ENCODE data around the gene SEPHS2.

The SEPHS2 gene, protein sequence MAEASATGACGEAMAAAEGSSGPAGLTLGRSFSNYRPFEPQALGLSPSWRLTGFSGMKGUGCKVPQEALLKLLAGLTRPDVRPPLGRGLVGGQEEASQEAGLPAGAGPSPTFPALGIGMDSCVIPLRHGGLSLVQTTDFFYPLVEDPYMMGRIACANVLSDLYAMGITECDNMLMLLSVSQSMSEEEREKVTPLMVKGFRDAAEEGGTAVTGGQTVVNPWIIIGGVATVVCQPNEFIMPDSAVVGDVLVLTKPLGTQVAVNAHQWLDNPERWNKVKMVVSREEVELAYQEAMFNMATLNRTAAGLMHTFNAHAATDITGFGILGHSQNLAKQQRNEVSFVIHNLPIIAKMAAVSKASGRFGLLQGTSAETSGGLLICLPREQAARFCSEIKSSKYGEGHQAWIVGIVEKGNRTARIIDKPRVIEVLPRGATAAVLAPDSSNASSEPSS

DNA sequence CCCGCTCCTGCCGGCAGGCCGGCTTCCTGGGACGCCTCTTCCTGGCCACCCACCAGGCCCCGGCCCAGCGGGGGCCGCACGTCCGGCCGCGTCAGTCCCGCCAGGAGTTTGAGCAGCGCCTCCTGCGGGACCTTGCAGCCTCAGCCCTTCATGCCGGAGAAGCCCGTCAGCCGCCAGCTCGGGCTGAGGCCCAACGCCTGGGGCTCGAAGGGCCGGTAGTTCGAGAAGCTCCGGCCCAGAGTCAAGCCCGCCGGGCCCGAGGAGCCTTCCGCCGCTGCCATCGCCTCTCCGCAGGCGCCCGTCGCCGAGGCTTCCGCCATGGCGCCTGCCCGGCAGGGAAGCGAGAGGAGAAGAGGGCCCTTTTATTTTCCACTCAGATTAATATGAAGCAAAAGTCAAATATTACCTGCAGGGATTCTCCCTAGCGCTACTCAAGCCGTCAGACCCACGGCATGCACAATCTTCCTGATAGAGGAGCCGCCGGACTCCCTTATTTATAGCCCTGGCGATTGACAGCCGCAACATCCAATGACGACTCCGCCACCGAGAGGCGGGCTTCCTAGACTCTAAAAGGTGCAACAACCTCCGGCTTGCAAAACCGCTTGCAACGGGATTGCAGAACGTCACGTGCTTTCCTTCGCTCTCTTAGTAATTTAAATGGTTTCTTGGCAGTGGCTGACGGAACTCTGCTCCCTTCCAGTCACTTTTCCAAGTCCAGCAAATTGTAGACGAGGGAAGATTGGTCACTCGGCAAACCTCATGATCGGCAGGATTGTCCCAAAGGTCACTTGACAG lies at the start of gene SEPHS2:
Gene SEPHS2, minus strand, starts transcription at position 467 of the 795 bp plus-strand sequence. Its CDS starts 147 bp downstream, at position 320.
- ChIA-PET POLR2A (interaction anchor here (0.9 to 6.9 kb wide), 25 partner anchors 8 to 214 kb away, joined by 3 to 50 read pairs (median 5); partner anchors contain the start of genes DCTPP1, ZNF689, ZNF747 and ZNF764), CTCF (interaction anchor here (1.2 to 2.7 kb wide), 3 partner anchors 16 to 170 kb away, joined by 3 to 13 read pairs (median 3); partner anchors contain the start of genes DCTPP1 and ZNF764)
- DNase-seq (ENCODE audit: extremely low spot score), result peak; percentile 98
- TF ChIP-seq TARDBP (IDR thresholded peaks at IDR 0.05) (no peak), LEF1 (IDR thresholded peaks at IDR 0.05; ENCODE audit: borderline replicate concordance) (no peak), ARNT (IDR thresholded peaks at IDR 0.05) (no peak), L3MBTL2 (conservative IDR thresholded peaks at IDR 0.05) (peak; percentile 99), BHLHE40 (IDR thresholded peaks at IDR 0.05; ENCODE audit: borderline replicate concordance) (no peak), SP1 (IDR thresholded peaks at IDR 0.05) (no peak), HDGF (IDR thresholded peaks at IDR 0.05; ENCODE audit: borderline replicate concordance) (no peak), ZNF384 (IDR thresholded peaks at IDR 0.05) (no peak), SUZ12 (IDR thresholded peaks at IDR 0.05) (no peak), NFRKB (IDR thresholded peaks at IDR 0.05) (no peak), CTBP1 (IDR thresholded peaks at IDR 0.05; ENCODE audit: borderline replicate concordance) (no peak), ELF4 (IDR thresholded peaks at IDR 0.05) (peak; percentile 85), FOXM1 (IDR thresholded peaks at IDR 0.05; ENCODE audit: borderline replicate concordance) (no peak), FOXK2 (IDR thresholded peaks at IDR 0.05) (no peak; the same call in 1 of the 2 replicates), FOXA1 (IDR thresholded peaks at IDR 0.05) (no peak)
- TF ChIP-seq, protein P1, sequence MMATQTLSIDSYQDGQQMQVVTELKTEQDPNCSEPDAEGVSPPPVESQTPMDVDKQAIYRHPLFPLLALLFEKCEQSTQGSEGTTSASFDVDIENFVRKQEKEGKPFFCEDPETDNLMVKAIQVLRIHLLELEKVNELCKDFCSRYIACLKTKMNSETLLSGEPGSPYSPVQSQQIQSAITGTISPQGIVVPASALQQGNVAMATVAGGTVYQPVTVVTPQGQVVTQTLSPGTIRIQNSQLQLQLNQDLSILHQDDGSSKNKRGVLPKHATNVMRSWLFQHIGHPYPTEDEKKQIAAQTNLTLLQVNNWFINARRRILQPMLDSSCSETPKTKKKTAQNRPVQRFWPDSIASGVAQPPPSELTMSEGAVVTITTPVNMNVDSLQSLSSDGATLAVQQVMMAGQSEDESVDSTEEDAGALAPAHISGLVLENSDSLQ (IDR thresholded peaks at IDR 0.05), result peak; percentile 100

GRCh38 chr16:30494709-30495108 lies 49.0 kb upstream of the SEPHS2 start:
- no peak for DNase-seq (ENCODE audit: extremely low spot score)
- TF ChIP-seq FOXK2 (IDR thresholded peaks at IDR 0.05) (no peak), ELF4 (IDR thresholded peaks at IDR 0.05) (no peak), CTBP1 (IDR thresholded peaks at IDR 0.05; ENCODE audit: borderline replicate concordance) (no peak), SUZ12 (IDR thresholded peaks at IDR 0.05) (no peak), L3MBTL2 (conservative IDR thresholded peaks at IDR 0.05) (no peak), TARDBP (IDR thresholded peaks at IDR 0.05) (no peak), NFRKB (IDR thresholded peaks at IDR 0.05) (no peak), ZNF384 (IDR thresholded peaks at IDR 0.05) (no peak), BHLHE40 (IDR thresholded peaks at IDR 0.05; ENCODE audit: borderline replicate concordance) (no peak), FOXA1 (IDR thresholded peaks at IDR 0.05) (no peak), LEF1 (IDR thresholded peaks at IDR 0.05; ENCODE audit: borderline replicate concordance) (no peak), SP1 (IDR thresholded peaks at IDR 0.05) (no peak), FOXM1 (IDR thresholded peaks at IDR 0.05; ENCODE audit: borderline replicate concordance) (no peak), HDGF (IDR thresholded peaks at IDR 0.05; ENCODE audit: borderline replicate concordance) (no peak), ARNT (IDR thresholded peaks at IDR 0.05) (no peak)
- TF ChIP-seq, protein P1 (IDR thresholded peaks at IDR 0.05), result no peak
- ChIA-PET POLR2A (interaction anchor here (1.4 kb wide), 1 partner anchor 40 kb away, joined by 4 read pairs; the partner anchor contains the start of gene ZNF747), CTCF (interaction anchor here (0.7 to 1.4 kb wide), 2 partner anchors 14 to 17 kb away, joined by 3 read pairs; no protein-coding TSS in a partner anchor)

- ChIA-PET CTCF (interaction anchor here (0.7 to 1.4 kb wide), 2 partner anchors 14 to 17 kb away, joined by 3 read pairs; no protein-coding TSS in a partner anchor), POLR2A (interaction anchor here (1.4 kb wide), 1 partner anchor 41 kb away, joined by 4 read pairs; the partner anchor contains the start of gene ZNF747)
- TF ChIP-seq ARNT (IDR thresholded peaks at IDR 0.05) (no peak), L3MBTL2 (conservative IDR thresholded peaks at IDR 0.05) (peak; percentile 35; the same call in 1 of the 2 replicates)
Measured at GRCh38 chr16:30493941-30494488, 48.3 kb upstream of the SEPHS2 start.

GRCh38 chr16:30491744-30492308 lies 46.2 kb upstream of the SEPHS2 start:
- ChIA-PET CTCF (no interaction called here), POLR2A (interaction anchor here (0.6 kb wide), 1 partner anchor 34 kb away, joined by 3 read pairs; no protein-coding TSS in a partner anchor)
- TF ChIP-seq ELF4 (IDR thresholded peaks at IDR 0.05) (no peak), TARDBP (IDR thresholded peaks at IDR 0.05) (no peak), ZNF384 (IDR thresholded peaks at IDR 0.05) (no peak), L3MBTL2 (conservative IDR thresholded peaks at IDR 0.05) (no peak), FOXM1 (IDR thresholded peaks at IDR 0.05; ENCODE audit: borderline replicate concordance) (no peak), CTBP1 (IDR thresholded peaks at IDR 0.05; ENCODE audit: borderline replicate concordance) (no peak), SUZ12 (IDR thresholded peaks at IDR 0.05) (no peak), SP1 (IDR thresholded peaks at IDR 0.05) (no peak), BHLHE40 (IDR thresholded peaks at IDR 0.05; ENCODE audit: borderline replicate concordance) (no peak), FOXK2 (IDR thresholded peaks at IDR 0.05) (no peak), HDGF (IDR thresholded peaks at IDR 0.05; ENCODE audit: borderline replicate concordance) (no peak), LEF1 (IDR thresholded peaks at IDR 0.05; ENCODE audit: borderline replicate concordance) (no peak), FOXA1 (IDR thresholded peaks at IDR 0.05) (no peak), ARNT (IDR thresholded peaks at IDR 0.05) (no peak)
- peak; percentile 22 for DNase-seq (ENCODE audit: extremely low spot score)

More at GRCh38 chr16:30493941-30494488, 48.3 kb upstream of the SEPHS2 start:
- no peak for DNase-seq (ENCODE audit: extremely low spot score)

DNA sequence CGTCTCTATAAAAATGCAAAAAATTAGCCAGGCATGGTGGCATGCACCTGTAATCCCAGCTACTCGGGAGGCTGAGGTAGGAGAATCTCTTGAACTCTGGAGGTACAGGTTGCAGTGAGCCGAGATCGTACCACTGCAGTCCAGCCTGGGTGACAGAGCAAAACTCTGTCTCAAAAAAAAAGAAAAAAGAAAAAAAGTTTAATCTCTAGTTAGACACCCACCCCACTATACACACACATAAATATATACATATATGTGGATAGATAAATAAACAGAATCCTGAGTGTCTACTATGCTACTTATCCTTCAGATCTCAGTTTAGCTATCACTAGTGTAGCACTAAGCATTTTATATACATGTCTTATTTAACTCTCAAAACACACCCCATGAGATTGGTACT lies 45.6 kb upstream of the SEPHS2 start:
- POLR2A ChIA-PET, result interaction anchor here (0.6 to 1.0 kb wide), 2 partner anchors 34 to 119 kb away, joined by 3 read pairs; partner anchors contain the start of gene ZNF689
- CTCF ChIA-PET, result interaction anchor here (1.0 kb wide), 1 partner anchor 34 kb away, joined by 4 read pairs; no protein-coding TSS in a partner anchor
- DNase-seq (ENCODE audit: extremely low spot score), result no peak
- TF ChIP-seq BHLHE40 (IDR thresholded peaks at IDR 0.05; ENCODE audit: borderline replicate concordance) (no peak), FOXK2 (IDR thresholded peaks at IDR 0.05) (no peak)
